OCI-LY1 (cell line): Measurements from ENCODE around the gene OR5H6.

Source experiments
- EZH2 ChIP-seq: fragments of 200-600 bp; sonication (generic), shearing (Covaris generic); IDR thresholded peaks from 2 replicates; pipeline ENCODE4 v1.8.0; 2017; ENCODE audit warnings: borderline replicate concordance, mixed run types, mild to moderate bottlenecking, antibody characterized with exemption, low read length, moderate library complexity, mixed read lengths
- TF ChIP-seq, protein P1 (sequence below): fragments of 200-600 bp; sonication (generic), shearing (Covaris generic); IDR thresholded peaks from 2 replicates; pipeline ENCODE4 v1.5.1; 2017; ENCODE audit warnings: mild to moderate bottlenecking, antibody characterized with exemption, low read length, moderate library complexity, mixed read lengths

DNA sequence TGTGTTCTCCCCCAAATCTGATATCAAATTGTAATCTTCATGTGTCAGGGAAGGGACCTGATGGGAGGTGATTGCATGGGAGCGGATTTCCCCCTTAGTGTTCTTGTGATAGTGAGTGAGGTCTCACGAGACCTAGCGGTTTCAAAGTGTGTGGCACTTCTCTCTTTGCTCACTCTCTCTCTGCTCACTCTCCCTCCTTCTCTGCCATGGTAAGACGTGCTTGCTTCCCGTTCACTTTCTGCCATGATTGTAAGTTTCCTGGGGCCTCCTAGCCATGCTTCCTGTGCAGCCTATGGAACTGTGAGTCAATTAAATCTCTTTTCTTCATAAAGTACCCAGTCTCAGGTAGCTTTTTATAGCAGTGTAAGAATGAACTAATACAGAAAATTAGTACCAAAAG, 30.6 kb upstream of the OR5H6 start:
- TF ChIP-seq, protein P1, sequence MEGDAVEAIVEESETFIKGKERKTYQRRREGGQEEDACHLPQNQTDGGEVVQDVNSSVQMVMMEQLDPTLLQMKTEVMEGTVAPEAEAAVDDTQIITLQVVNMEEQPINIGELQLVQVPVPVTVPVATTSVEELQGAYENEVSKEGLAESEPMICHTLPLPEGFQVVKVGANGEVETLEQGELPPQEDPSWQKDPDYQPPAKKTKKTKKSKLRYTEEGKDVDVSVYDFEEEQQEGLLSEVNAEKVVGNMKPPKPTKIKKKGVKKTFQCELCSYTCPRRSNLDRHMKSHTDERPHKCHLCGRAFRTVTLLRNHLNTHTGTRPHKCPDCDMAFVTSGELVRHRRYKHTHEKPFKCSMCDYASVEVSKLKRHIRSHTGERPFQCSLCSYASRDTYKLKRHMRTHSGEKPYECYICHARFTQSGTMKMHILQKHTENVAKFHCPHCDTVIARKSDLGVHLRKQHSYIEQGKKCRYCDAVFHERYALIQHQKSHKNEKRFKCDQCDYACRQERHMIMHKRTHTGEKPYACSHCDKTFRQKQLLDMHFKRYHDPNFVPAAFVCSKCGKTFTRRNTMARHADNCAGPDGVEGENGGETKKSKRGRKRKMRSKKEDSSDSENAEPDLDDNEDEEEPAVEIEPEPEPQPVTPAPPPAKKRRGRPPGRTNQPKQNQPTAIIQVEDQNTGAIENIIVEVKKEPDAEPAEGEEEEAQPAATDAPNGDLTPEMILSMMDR = no peak
- no peak for TF ChIP-seq EZH2
